OCI-LY1 (cell line): ENCODE measurements around the gene SIKE1.

Source experiments
- H2AFZ ChIP-seq: fragments of 200-600 bp; sonication (generic), shearing (Covaris generic); 2 replicates; pipeline ENCODE4 v1.6.0; 2014; ENCODE audit warnings: antibody characterized with exemption, mild to moderate bottlenecking, low read length
- H3F3A ChIP-seq: fragments of 200-600 bp; sonication (generic), shearing (Covaris generic); 2 replicates; pipeline ENCODE4 v1.6.0; 2014; ENCODE audit warnings: mild to moderate bottlenecking, antibody characterized with exemption, low read length, moderate library complexity; ENCODE audit not compliant: insufficient read depth
- H3K27ac ChIP-seq: fragments of 200-600 bp; sonication (generic); 2 replicates; pipeline ENCODE4 v1.5.1; 2014; ENCODE audit warnings: low read length, mixed run types, mild to moderate bottlenecking, low read depth; ENCODE audit not compliant: poor library complexity, severe bottlenecking
- H3K27me3 ChIP-seq: fragments of 200-600 bp; sonication (generic); 2 replicates; pipeline ENCODE4 v1.6.0; 2014; ENCODE audit warnings: antibody characterized with exemption, mild to moderate bottlenecking, low read length, moderate library complexity; ENCODE audit not compliant: insufficient read depth
- H3K36me3 ChIP-seq: fragments of 200-600 bp; sonication (generic); 2 replicates; pipeline ENCODE4 v1.6.1; 2014; ENCODE audit warnings: mild to moderate bottlenecking, antibody characterized with exemption, low read length, moderate library complexity, mixed read lengths; ENCODE audit not compliant: insufficient read depth
- H3K4me1 ChIP-seq: fragments of 200-600 bp; sonication (generic); 2 replicates; pipeline ENCODE4 v1.5.1; 2014; ENCODE audit warnings: mild to moderate bottlenecking, low read length, moderate library complexity; ENCODE audit not compliant: insufficient read depth, severe bottlenecking
- H3K4me2 ChIP-seq: fragments of 200-600 bp; sonication (generic), shearing (Covaris generic); 2 replicates; pipeline ENCODE4 v1.6.1; 2014; ENCODE audit warnings: low read length
- H3K4me3 ChIP-seq: fragments of 200-600 bp; sonication (generic); 2 replicates; pipeline ENCODE4 v1.5.1; 2014; ENCODE audit warnings: low read length, low read depth, mild to moderate bottlenecking, mixed read lengths; ENCODE audit not compliant: poor library complexity, severe bottlenecking
- H3K79me2 ChIP-seq: fragments of 200-600 bp; shearing (Covaris generic); 2 replicates; pipeline ENCODE4 v1.6.1; 2016; ENCODE audit warnings: mixed run types, low read length, mixed read lengths; ENCODE audit not compliant: insufficient read depth
- H3K9ac ChIP-seq: fragments of 200-600 bp; sonication (generic), shearing (Covaris generic); 2 replicates; pipeline ENCODE4 v1.6.1; 2014; ENCODE audit warnings: mild to moderate bottlenecking, low read length, mixed read lengths
- H3K9me2 ChIP-seq: fragments of 200-600 bp; sonication (generic), shearing (Covaris generic); 2 replicates; pipeline ENCODE4 v1.6.1; 2014; ENCODE audit warnings: low read depth, mild to moderate bottlenecking, low read length, mixed read lengths
- H3K9me3 ChIP-seq: fragments of 200-600 bp; shearing (Covaris generic); 2 replicates; pipeline ENCODE4 v1.6.1; 2014; ENCODE audit warnings: low read length, mixed read lengths
- H4K20me1 ChIP-seq: fragments of 200-600 bp; sonication (generic), shearing (Covaris generic); 2 replicates; pipeline ENCODE4 v1.6.0; 2016; ENCODE audit warnings: mild to moderate bottlenecking, low read length; ENCODE audit not compliant: insufficient read depth
- CTCF ChIP-seq: fragments of 200-600 bp; sonication (generic), shearing (Covaris generic); IDR thresholded peaks from 2 replicates; pipeline ENCODE4 v1.5.1; 2017; ENCODE audit warnings: mild to moderate bottlenecking, antibody characterized with exemption, low read length, moderate library complexity, mixed read lengths
- EZH2 ChIP-seq: fragments of 200-600 bp; sonication (generic), shearing (Covaris generic); IDR thresholded peaks from 2 replicates; pipeline ENCODE4 v1.8.0; 2017; ENCODE audit warnings: borderline replicate concordance, mixed run types, mild to moderate bottlenecking, antibody characterized with exemption, low read length, moderate library complexity, mixed read lengths

Gene SIKE1

GRCh38 chr1:114770989-114771388 is 9.5 kb downstream of the SIKE1 start:
- Histone ChIP-seq H3K4me1 (no peaks in the 10 kb centered on the region), H3K4me2 (no peak overlapping the region), H3K9me2 (no peaks in the 10 kb centered on the region)

GRCh38 chr1:114764689-114765088 is 15.8 kb downstream of the SIKE1 start:
- Histone ChIP-seq H2AFZ (no peak overlapping the region), H3K79me2 (no peaks in the 10 kb centered on the region), H3K4me3 (no peak overlapping the region), H3K27ac (no peak overlapping the region), H3K4me1 (no peaks in the 10 kb centered on the region), H4K20me1 (no peaks in the 10 kb centered on the region), H3F3A (no peaks in the 10 kb centered on the region), H3K9me3 (no peaks in the 10 kb centered on the region), H3K4me2 (no peak overlapping the region), H3K9ac (no peak overlapping the region), H3K36me3 (0 out of 2 replicates have a peak, but pooled peaks cover 7% of the 10 kb centered on the region), H3K27me3 (no peaks in the 10 kb centered on the region), H3K9me2 (no peaks in the 10 kb centered on the region)
- TF ChIP-seq EZH2: no peak
- no peak for TF ChIP-seq CTCF

More at GRCh38 chr1:114770989-114771388, 9.5 kb downstream of the SIKE1 start:
- H3K9ac ChIP-seq: no peak overlapping the region
- no peaks in the 10 kb centered on the region for H3F3A ChIP-seq
- no peaks in the 10 kb centered on the region for H4K20me1 ChIP-seq
- H3K9me3 ChIP-seq: no peaks in the 10 kb centered on the region
- no peak overlapping the region for H2AFZ ChIP-seq
- no peaks in the 10 kb centered on the region for H3K27me3 ChIP-seq
- peaks cover 50% of the 10 kb centered on the region for H3K36me3 ChIP-seq
- H3K79me2 ChIP-seq: no peaks in the 10 kb centered on the region
- no peak overlapping the region for H3K4me3 ChIP-seq
- TF ChIP-seq EZH2 (no peak), CTCF (no peak)
- H3K27ac ChIP-seq: no peak overlapping the region

GRCh38 chr1:114758256-114758832 is 22.1 kb downstream of the SIKE1 start:
- Histone ChIP-seq H3F3A (no peaks in the 10 kb centered on the region), H4K20me1 (no peaks in the 10 kb centered on the region), H3K4me3 (peak overlapping the region; percentile 96), H3K27me3 (no peaks in the 10 kb centered on the region), H3K36me3 (peaks cover 19% of the 10 kb centered on the region; the same call in 1 of the 2 replicates), H3K9me3 (no peaks in the 10 kb centered on the region), H3K9ac (peak overlapping the region; percentile 99), H3K9me2 (no peaks in the 10 kb centered on the region), H3K4me1 (peaks cover 40% of the 10 kb centered on the region), H3K4me2 (peak overlapping the region; percentile 86), H3K79me2 (peaks cover 39% of the 10 kb centered on the region), H3K27ac (peak overlapping the region; percentile 94), H2AFZ (peak overlapping the region; percentile 85; the same call in 1 of the 2 replicates)
- no peak for TF ChIP-seq CTCF
- TF ChIP-seq EZH2: no peak
